ENCODE data around the gene STON2. TPM values are rescaled to one million over a fixed set of nuclear protein-coding genes. Genes with fewer than 3 reads are reported as not detected.

STON2 gene
- total RNA-seq, 3 donors from 2014 or later (not counting 1 experiment from before 2014, with no cell fraction given) = 1.7 to 4.8 (median 3.8) TPM

DNA sequence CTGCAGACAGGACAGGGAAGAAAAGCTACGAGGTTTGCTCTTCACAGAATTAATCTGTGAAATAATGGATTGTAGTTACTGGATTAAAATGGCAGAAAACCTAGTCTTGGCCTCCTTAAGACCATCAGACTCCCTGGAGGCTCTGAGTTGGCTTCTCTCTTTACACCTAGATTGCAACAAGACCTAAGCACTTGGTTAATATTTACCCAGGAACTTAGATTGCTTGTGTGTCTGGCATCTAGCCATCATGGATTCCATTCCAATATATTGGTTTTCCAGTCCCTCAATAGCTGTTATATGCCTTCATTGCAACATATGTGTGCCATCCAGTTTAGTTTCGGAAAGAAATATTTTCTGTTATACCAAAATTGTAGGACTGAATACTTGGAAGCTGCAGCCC is 177.4 kb downstream of the STON2 start:
- TF ChIP-seq, protein P1, sequence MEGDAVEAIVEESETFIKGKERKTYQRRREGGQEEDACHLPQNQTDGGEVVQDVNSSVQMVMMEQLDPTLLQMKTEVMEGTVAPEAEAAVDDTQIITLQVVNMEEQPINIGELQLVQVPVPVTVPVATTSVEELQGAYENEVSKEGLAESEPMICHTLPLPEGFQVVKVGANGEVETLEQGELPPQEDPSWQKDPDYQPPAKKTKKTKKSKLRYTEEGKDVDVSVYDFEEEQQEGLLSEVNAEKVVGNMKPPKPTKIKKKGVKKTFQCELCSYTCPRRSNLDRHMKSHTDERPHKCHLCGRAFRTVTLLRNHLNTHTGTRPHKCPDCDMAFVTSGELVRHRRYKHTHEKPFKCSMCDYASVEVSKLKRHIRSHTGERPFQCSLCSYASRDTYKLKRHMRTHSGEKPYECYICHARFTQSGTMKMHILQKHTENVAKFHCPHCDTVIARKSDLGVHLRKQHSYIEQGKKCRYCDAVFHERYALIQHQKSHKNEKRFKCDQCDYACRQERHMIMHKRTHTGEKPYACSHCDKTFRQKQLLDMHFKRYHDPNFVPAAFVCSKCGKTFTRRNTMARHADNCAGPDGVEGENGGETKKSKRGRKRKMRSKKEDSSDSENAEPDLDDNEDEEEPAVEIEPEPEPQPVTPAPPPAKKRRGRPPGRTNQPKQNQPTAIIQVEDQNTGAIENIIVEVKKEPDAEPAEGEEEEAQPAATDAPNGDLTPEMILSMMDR (IDR thresholded peaks at IDR 0.05) = no peak
- H3K4me1 ChIP-seq (ENCODE audit: control insufficient read depth, insufficient read depth, low read length) = peaks cover 11% of the 10 kb centered on the region
- DNase-seq = no peak
- WGBS (ENCODE audit: insufficient coverage) = 100% methylated on average over 2 of the region's 2 CpGs
- H3K4me3 Mint-ChIP-seq = peak overlapping the region; percentile 62
- intact Hi-C loops (cut with micrococcal nuclease) = no loop called here
- no peaks in the 10 kb centered on the region for H3K9me3 ChIP-seq (ENCODE audit: control insufficient read depth, insufficient read depth, low read length)
- H3K4me3 ChIP-seq (ENCODE audit: low read length) = no peak overlapping the region
- H3K27ac Mint-ChIP-seq = peak overlapping the region in 1 of 2 donors; percentile 100
- no peaks in the 10 kb centered on the region for H3K36me3 ChIP-seq (ENCODE audit: control insufficient read depth, insufficient read depth, low read length)
- peaks cover 7% of the 10 kb centered on the region for H3K36me3 Mint-ChIP-seq
- H3K27me3 Mint-ChIP-seq (ENCODE audit: low read depth in 2 of 2) = peaks cover 0 to 3% of the 10 kb centered on the region in 2 donors
- ATAC-seq = no peak
- H3K27me3 ChIP-seq (ENCODE audit: control insufficient read depth, insufficient read depth, low read length) = no peaks in the 10 kb centered on the region
- no peaks in the 10 kb centered on the region for H3K9me3 Mint-ChIP-seq
- H3K27ac ChIP-seq (ENCODE audit: low read length) = no peak overlapping the region
- H3K4me1 Mint-ChIP-seq = peaks cover 22 to 28% of the 10 kb centered on the region in 2 donors

DNA sequence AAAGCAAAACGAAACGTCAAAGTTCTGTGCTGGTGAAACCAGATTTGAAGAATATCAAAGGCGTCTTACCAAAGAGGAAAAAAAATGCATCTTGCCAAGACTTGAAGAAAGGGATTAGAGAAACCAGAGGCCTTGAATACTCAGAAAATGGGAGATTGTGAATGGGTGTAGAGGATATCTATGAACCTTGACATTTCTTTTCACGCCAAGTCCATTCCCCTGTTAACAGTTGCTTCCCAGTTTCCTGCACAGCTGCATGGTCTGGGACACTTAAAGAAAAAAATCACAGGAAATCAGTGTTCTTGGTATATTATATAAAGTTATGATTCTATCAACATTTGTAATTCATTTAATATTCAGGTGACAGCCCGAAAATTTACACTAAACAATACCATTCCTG is 178.0 kb downstream of the STON2 start:
- H3K36me3 Mint-ChIP-seq = peaks cover 7% of the 10 kb centered on the region
- whole genome bisulfite sequencing (ENCODE audit: insufficient coverage) = 96% methylated on average over 5 of the region's 5 CpGs

DNA sequence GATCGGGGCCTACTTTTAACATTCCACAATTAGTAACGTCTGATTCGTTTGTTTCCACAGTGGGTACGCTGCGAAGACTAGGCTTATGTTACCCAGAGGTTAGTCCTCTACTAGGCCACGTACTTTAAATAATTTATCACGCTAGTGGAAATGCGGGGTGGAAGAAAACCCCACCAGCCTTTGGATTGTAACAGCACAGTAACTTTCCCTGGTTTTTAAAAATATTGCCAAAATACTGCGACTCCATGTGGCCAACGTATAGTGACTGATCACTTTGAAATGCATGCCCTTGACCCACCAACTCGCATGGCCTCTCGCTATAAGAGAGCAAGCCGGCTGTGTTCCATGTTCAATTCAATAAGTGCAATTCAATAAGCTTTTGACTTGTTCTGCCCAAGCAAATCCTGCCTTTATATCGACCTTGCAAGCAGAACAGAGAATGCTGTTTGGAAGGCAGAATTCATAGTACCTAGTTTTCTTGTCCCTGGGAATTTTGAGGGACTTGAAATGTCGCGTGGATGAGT is 178.5 kb downstream of the STON2 start:
- Mint-ChIP-seq H3K36me3 (peaks cover 7% of the 10 kb centered on the region), H3K4me1 (peaks cover 31 to 35% of the 10 kb centered on the region in 2 donors), H3K27ac (peak overlapping the region; percentile 99 to 100), H3K9me3 (no peaks in the 10 kb centered on the region), H3K27me3 (ENCODE audit: low read depth in 2 of 2) (peaks cover 0 to 3% of the 10 kb centered on the region in 2 donors), H3K4me3 (peak overlapping the region; percentile 98)
- Histone ChIP-seq H3K9me3 (ENCODE audit: control insufficient read depth, insufficient read depth, low read length) (no peaks in the 10 kb centered on the region), H3K4me1 (ENCODE audit: control insufficient read depth, insufficient read depth, low read length) (peaks cover 14% of the 10 kb centered on the region), H3K27me3 (ENCODE audit: control insufficient read depth, insufficient read depth, low read length) (no peaks in the 10 kb centered on the region), H3K27ac (ENCODE audit: low read length) (peak overlapping the region; percentile 100), H3K4me3 (ENCODE audit: low read length) (peak overlapping the region; percentile 98), H3K36me3 (ENCODE audit: control insufficient read depth, insufficient read depth, low read length) (no peaks in the 10 kb centered on the region)
- no peak for ATAC-seq
- whole genome bisulfite sequencing (ENCODE audit: insufficient coverage) = 51% methylated on average over 16 of the region's 16 CpGs
- TF ChIP-seq, protein P1 (IDR thresholded peaks at IDR 0.05) = no peak
- DNase-seq = no peak
- intact Hi-C loops (cut with micrococcal nuclease) = no loop called here

More for the DNA sequence above, 178.0 kb downstream of the STON2 start:
- Mint-ChIP-seq H3K9me3 (no peaks in the 10 kb centered on the region), H3K4me1 (peaks cover 27 to 32% of the 10 kb centered on the region in 2 donors), H3K4me3 (peak overlapping the region; percentile 98), H3K27ac (peak overlapping the region; percentile 99 to 100), H3K27me3 (ENCODE audit: low read depth in 2 of 2) (peaks cover 0 to 3% of the 10 kb centered on the region in 2 donors)
- Histone ChIP-seq H3K27ac (ENCODE audit: low read length) (no peak overlapping the region), H3K9me3 (ENCODE audit: control insufficient read depth, insufficient read depth, low read length) (no peaks in the 10 kb centered on the region), H3K36me3 (ENCODE audit: control insufficient read depth, insufficient read depth, low read length) (no peaks in the 10 kb centered on the region), H3K4me3 (ENCODE audit: low read length) (no peak overlapping the region), H3K27me3 (ENCODE audit: control insufficient read depth, insufficient read depth, low read length) (no peaks in the 10 kb centered on the region), H3K4me1 (ENCODE audit: control insufficient read depth, insufficient read depth, low read length) (peaks cover 14% of the 10 kb centered on the region)
- no peak for DNase-seq
- no peak for ATAC-seq
- intact Hi-C loops (cut with micrococcal nuclease) = no loop called here
- TF ChIP-seq, protein P1 (IDR thresholded peaks at IDR 0.05) = no peak
